Measurements from ENCODE around the gene MOSPD2.

MOSPD2 gene

GRCh38 chrX:14930663-14931062 lies 57.4 kb downstream of the MOSPD2 start:
- H3K36me3 ChIP-seq (ENCODE audit: control insufficient read depth, insufficient read depth, low read length) = no peaks in the 10 kb centered on the region
- H3K27me3 ChIP-seq (ENCODE audit: control insufficient read depth, insufficient read depth, low read length, poor library complexity, severe bottlenecking) = no peaks in the 10 kb centered on the region
- WGBS, 2 experiments = 93% methylated on average over 1 of the region's 1 CpG; no CpG with 5 or more reads in 1 of the 2 experiments
- H3K27ac ChIP-seq (ENCODE audit: insufficient read depth, low read depth, low read length, poor library complexity, severe bottlenecking) = no peak overlapping the region
- H3K9me3 ChIP-seq (ENCODE audit: control insufficient read depth, low read length) = no peaks in the 10 kb centered on the region
- H3K4me3 ChIP-seq (ENCODE audit: insufficient read depth, low read depth, low read length) = no peak overlapping the region
- no peaks in the 10 kb centered on the region for H3K4me1 ChIP-seq (ENCODE audit: control insufficient read depth, insufficient read depth, low read length)

- H3K4me3 ChIP-seq (ENCODE audit: insufficient read depth, low read depth, low read length) = no peak overlapping the region
- no peaks in the 10 kb centered on the region for H3K27me3 ChIP-seq (ENCODE audit: control insufficient read depth, insufficient read depth, low read length, poor library complexity, severe bottlenecking)
- H3K27ac ChIP-seq (ENCODE audit: insufficient read depth, low read depth, low read length, poor library complexity, severe bottlenecking) = no peak overlapping the region
- no peaks in the 10 kb centered on the region for H3K36me3 ChIP-seq (ENCODE audit: control insufficient read depth, insufficient read depth, low read length)
- H3K4me1 ChIP-seq (ENCODE audit: control insufficient read depth, insufficient read depth, low read length) = no peaks in the 10 kb centered on the region
- WGBS, 2 experiments = 100% methylated on average over 1 of the region's 1 CpG; no CpG with 5 or more reads in 1 of the 2 experiments
- H3K9me3 ChIP-seq (ENCODE audit: control insufficient read depth, low read length) = no peaks in the 10 kb centered on the region
These were observed 58.9 kb downstream of the MOSPD2 start for GRCh38 chrX:14932136-14932535.

GRCh38 chrX:14934423-14934822 lies 61.2 kb downstream of the MOSPD2 start:
- H3K4me3 ChIP-seq (ENCODE audit: insufficient read depth, low read depth, low read length) = no peak overlapping the region
- H3K27ac ChIP-seq (ENCODE audit: insufficient read depth, low read depth, low read length, poor library complexity, severe bottlenecking) = no peak overlapping the region
- H3K36me3 ChIP-seq (ENCODE audit: control insufficient read depth, insufficient read depth, low read length) = no peaks in the 10 kb centered on the region
- WGBS, 2 experiments = no CpG with 5 or more reads among the region's 1 CpG
- H3K9me3 ChIP-seq (ENCODE audit: control insufficient read depth, low read length) = no peaks in the 10 kb centered on the region
- no peaks in the 10 kb centered on the region for H3K27me3 ChIP-seq (ENCODE audit: control insufficient read depth, insufficient read depth, low read length, poor library complexity, severe bottlenecking)
- no peaks in the 10 kb centered on the region for H3K4me1 ChIP-seq (ENCODE audit: control insufficient read depth, insufficient read depth, low read length)

GRCh38 chrX:14936561-14936960 lies 63.3 kb downstream of the MOSPD2 start:
- 83 to 87% methylated on average over 4 of the region's 5 CpGs for WGBS, 2 experiments

GRCh38 chrX:14939644-14940043 lies 66.4 kb downstream of the MOSPD2 start:
- WGBS, 2 experiments = 82 to 92% methylated on average over 2 of the region's 2 CpGs
- Histone ChIP-seq H3K36me3 (ENCODE audit: control insufficient read depth, insufficient read depth, low read length) (no peaks in the 10 kb centered on the region), H3K9me3 (ENCODE audit: control insufficient read depth, low read length) (no peaks in the 10 kb centered on the region), H3K4me3 (ENCODE audit: insufficient read depth, low read depth, low read length) (no peak overlapping the region), H3K4me1 (ENCODE audit: control insufficient read depth, insufficient read depth, low read length) (no peaks in the 10 kb centered on the region), H3K27me3 (ENCODE audit: control insufficient read depth, insufficient read depth, low read length, poor library complexity, severe bottlenecking) (no peaks in the 10 kb centered on the region), H3K27ac (ENCODE audit: insufficient read depth, low read depth, low read length, poor library complexity, severe bottlenecking) (no peak overlapping the region)

More at GRCh38 chrX:14936561-14936960, 63.3 kb downstream of the MOSPD2 start:
- no peak overlapping the region for H3K27ac ChIP-seq (ENCODE audit: insufficient read depth, low read depth, low read length, poor library complexity, severe bottlenecking)
- H3K4me3 ChIP-seq (ENCODE audit: insufficient read depth, low read depth, low read length) = no peak overlapping the region
- no peaks in the 10 kb centered on the region for H3K27me3 ChIP-seq (ENCODE audit: control insufficient read depth, insufficient read depth, low read length, poor library complexity, severe bottlenecking)
- H3K36me3 ChIP-seq (ENCODE audit: control insufficient read depth, insufficient read depth, low read length) = no peaks in the 10 kb centered on the region
- H3K9me3 ChIP-seq (ENCODE audit: control insufficient read depth, low read length) = no peaks in the 10 kb centered on the region
- no peaks in the 10 kb centered on the region for H3K4me1 ChIP-seq (ENCODE audit: control insufficient read depth, insufficient read depth, low read length)

DNA sequence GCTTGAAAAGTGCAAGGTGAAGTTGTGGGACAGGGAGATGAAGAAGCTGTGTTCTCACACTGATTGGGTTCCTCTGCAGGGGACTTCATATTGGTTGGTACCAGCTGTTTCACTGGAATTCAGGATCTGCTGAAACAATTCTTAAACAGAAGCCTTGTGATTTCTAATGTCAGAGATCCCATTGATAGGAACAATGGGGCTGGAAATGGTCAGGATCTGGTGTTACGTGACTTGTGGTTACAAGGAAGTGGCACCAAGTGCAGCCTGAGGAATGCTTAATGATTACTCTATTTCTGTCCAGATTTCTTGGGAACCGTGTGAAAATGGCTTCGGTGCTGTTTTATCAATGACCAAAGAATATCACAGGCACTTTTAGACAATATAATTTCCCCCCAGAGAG lies 68.1 kb downstream of the MOSPD2 start:
- H3K4me3 ChIP-seq (ENCODE audit: insufficient read depth, low read depth, low read length) = no peak overlapping the region
- no peaks in the 10 kb centered on the region for H3K36me3 ChIP-seq (ENCODE audit: control insufficient read depth, insufficient read depth, low read length)
- no peak overlapping the region for H3K27ac ChIP-seq (ENCODE audit: insufficient read depth, low read depth, low read length, poor library complexity, severe bottlenecking)
- no peaks in the 10 kb centered on the region for H3K4me1 ChIP-seq (ENCODE audit: control insufficient read depth, insufficient read depth, low read length)
- H3K27me3 ChIP-seq (ENCODE audit: control insufficient read depth, insufficient read depth, low read length, poor library complexity, severe bottlenecking) = no peaks in the 10 kb centered on the region
- no peaks in the 10 kb centered on the region for H3K9me3 ChIP-seq (ENCODE audit: control insufficient read depth, low read length)
- WGBS, 2 experiments = 67 to 96% methylated on average over 1 to 3 of the region's 3 CpGs

DNA sequence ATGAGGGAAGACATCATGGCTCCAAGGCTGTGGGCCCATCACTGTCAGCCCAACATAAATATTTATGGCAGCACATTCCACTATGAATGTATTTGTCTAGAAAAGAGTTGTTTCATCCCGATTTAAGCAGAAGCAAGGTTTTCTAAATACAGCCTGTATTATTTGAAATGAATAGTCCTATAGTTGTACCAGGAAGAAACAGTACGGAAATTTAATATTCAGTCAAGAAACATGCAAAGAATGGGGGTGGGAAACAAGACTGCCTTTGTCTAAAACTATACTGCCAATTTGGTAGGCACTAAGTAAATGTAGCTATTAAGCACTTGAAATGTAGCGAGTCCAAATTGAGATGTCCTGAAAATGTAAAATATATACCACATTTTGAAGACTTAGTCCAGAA lies 69.1 kb downstream of the MOSPD2 start:
- Histone ChIP-seq H3K27me3 (ENCODE audit: control insufficient read depth, insufficient read depth, low read length, poor library complexity, severe bottlenecking) (no peaks in the 10 kb centered on the region), H3K4me1 (ENCODE audit: control insufficient read depth, insufficient read depth, low read length) (no peaks in the 10 kb centered on the region), H3K27ac (ENCODE audit: insufficient read depth, low read depth, low read length, poor library complexity, severe bottlenecking) (no peak overlapping the region), H3K36me3 (ENCODE audit: control insufficient read depth, insufficient read depth, low read length) (no peaks in the 10 kb centered on the region), H3K9me3 (ENCODE audit: control insufficient read depth, low read length) (no peaks in the 10 kb centered on the region), H3K4me3 (ENCODE audit: insufficient read depth, low read depth, low read length) (no peak overlapping the region)
- WGBS, 2 experiments = 100% methylated on average over 1 to 2 of the region's 3 CpGs

GRCh38 chrX:14943962-14944361 lies 70.7 kb downstream of the MOSPD2 start:
- H3K27me3 ChIP-seq (ENCODE audit: control insufficient read depth, insufficient read depth, low read length, poor library complexity, severe bottlenecking) = no peaks in the 10 kb centered on the region
- 0% methylated on average over 1 of the region's 2 CpGs; no CpG with 5 or more reads in 1 of the 2 experiments for WGBS, 2 experiments
- no peaks in the 10 kb centered on the region for H3K36me3 ChIP-seq (ENCODE audit: control insufficient read depth, insufficient read depth, low read length)
- H3K9me3 ChIP-seq (ENCODE audit: control insufficient read depth, low read length) = no peaks in the 10 kb centered on the region
- H3K27ac ChIP-seq (ENCODE audit: insufficient read depth, low read depth, low read length, poor library complexity, severe bottlenecking) = no peak overlapping the region
- H3K4me1 ChIP-seq (ENCODE audit: control insufficient read depth, insufficient read depth, low read length) = no peaks in the 10 kb centered on the region
- no peak overlapping the region for H3K4me3 ChIP-seq (ENCODE audit: insufficient read depth, low read depth, low read length)

DNA sequence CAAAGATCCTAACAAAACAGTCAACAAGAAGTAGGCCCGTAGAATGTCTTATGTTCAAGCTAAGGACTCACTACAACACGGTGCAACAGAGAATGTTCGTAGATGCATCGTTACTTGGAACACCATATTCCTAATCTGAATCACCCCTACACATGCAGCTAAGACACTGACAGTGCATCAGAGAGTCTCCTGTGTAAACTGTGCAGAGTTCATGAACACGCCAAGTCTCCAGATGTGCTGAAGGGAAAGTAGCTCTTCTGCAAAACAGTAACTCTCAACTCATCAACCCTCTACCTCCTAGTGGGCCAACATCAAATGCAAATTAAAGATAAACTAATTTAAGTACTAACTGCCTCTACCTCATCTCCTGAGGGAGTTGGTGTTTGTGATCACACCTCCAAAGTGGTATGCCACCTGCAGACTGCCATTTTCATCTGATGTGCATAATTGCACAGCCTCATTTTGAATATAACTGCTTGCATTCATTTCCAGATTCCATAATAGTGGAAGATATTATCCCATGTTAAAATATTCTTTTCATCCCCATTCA lies 73.5 kb downstream of the MOSPD2 start:
- Histone ChIP-seq H3K4me3 (ENCODE audit: insufficient read depth, low read depth, low read length) (no peak overlapping the region), H3K36me3 (ENCODE audit: control insufficient read depth, insufficient read depth, low read length) (no peaks in the 10 kb centered on the region), H3K27ac (ENCODE audit: insufficient read depth, low read depth, low read length, poor library complexity, severe bottlenecking) (no peak overlapping the region), H3K27me3 (ENCODE audit: control insufficient read depth, insufficient read depth, low read length, poor library complexity, severe bottlenecking) (no peaks in the 10 kb centered on the region), H3K9me3 (ENCODE audit: control insufficient read depth, low read length) (no peaks in the 10 kb centered on the region), H3K4me1 (ENCODE audit: control insufficient read depth, insufficient read depth, low read length) (no peaks in the 10 kb centered on the region)
- 95 to 97% methylated on average over 5 of the region's 5 CpGs for WGBS, 2 experiments

DNA sequence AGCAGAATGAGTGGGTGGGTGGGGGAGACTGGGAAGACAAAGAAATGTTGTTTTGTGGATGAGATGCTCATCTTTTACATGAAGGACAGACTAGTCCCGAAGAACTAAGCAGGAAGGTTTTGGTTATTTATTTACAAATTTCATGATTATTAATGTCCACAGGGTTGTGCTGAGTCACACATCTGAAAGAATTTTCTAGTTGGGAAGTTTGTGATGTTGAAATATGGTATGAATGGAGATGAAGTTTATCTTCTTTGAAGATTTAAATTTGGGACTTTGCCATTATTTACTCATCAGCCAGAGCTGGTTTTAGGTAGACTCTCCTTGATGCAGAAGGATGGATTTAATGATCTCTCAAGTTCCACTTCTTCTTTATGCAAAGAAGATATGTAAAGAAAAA lies 75.5 kb downstream of the MOSPD2 start:
- Histone ChIP-seq H3K27me3 (ENCODE audit: control insufficient read depth, insufficient read depth, low read length, poor library complexity, severe bottlenecking) (no peaks in the 10 kb centered on the region), H3K9me3 (ENCODE audit: control insufficient read depth, low read length) (no peaks in the 10 kb centered on the region), H3K4me3 (ENCODE audit: insufficient read depth, low read depth, low read length) (no peak overlapping the region), H3K36me3 (ENCODE audit: control insufficient read depth, insufficient read depth, low read length) (no peaks in the 10 kb centered on the region), H3K27ac (ENCODE audit: insufficient read depth, low read depth, low read length, poor library complexity, severe bottlenecking) (no peak overlapping the region), H3K4me1 (ENCODE audit: control insufficient read depth, insufficient read depth, low read length) (no peaks in the 10 kb centered on the region)
- WGBS, 2 experiments = 75% methylated on average over 1 of the region's 1 CpG; no CpG with 5 or more reads in 1 of the 2 experiments

Data from ectodermal cell (in vitro differentiated cells).